Measurements from ENCODE around the gene TTN. TPM values are rescaled to one million over a fixed set of nuclear protein-coding genes. Genes with fewer than 3 reads are reported as not detected.

The TTN gene
- total RNA-seq, 1 experiment from 2014 or later, result 2.6 TPM

- peak; percentile 20 for DNase-seq (ENCODE audit: extremely low read depth, low read depth)
Observed at GRCh38 chr2:178756843-178757242, 50.4 kb downstream of the TTN start.

- DNase-seq (ENCODE audit: extremely low read depth, low read depth), result no peak
Observed at GRCh38 chr2:178756343-178756742, 50.9 kb downstream of the TTN start.

GRCh38 chr2:178747767-178748166, 59.5 kb downstream of the TTN start:
- no peak for DNase-seq (ENCODE audit: extremely low read depth, low read depth)

- no peak for DNase-seq (ENCODE audit: extremely low read depth, low read depth)
Observed at GRCh38 chr2:178734518-178734917, 72.7 kb downstream of the TTN start.

- DNase-seq (ENCODE audit: extremely low read depth, low read depth), result no peak
Observed at GRCh38 chr2:178733975-178734374, 73.2 kb downstream of the TTN start.

- DNase-seq (ENCODE audit: extremely low read depth, low read depth), result no peak
Observed at GRCh38 chr2:178732913-178733312, 74.3 kb downstream of the TTN start.

- peak; percentile 12 for DNase-seq (ENCODE audit: extremely low read depth, low read depth)
Observed at GRCh38 chr2:178731300-178731699, 75.9 kb downstream of the TTN start.

- no peak for DNase-seq (ENCODE audit: extremely low read depth, low read depth)
Observed at GRCh38 chr2:178730049-178730448, 77.2 kb downstream of the TTN start.

- no peak for DNase-seq (ENCODE audit: extremely low read depth, low read depth)
Observed at GRCh38 chr2:178723786-178724346, 83.4 kb downstream of the TTN start.

GRCh38 chr2:178722296-178722695, 84.9 kb downstream of the TTN start:
- DNase-seq (ENCODE audit: extremely low read depth, low read depth), result no peak

GRCh38 chr2:178718988-178719387, 88.2 kb downstream of the TTN start:
- DNase-seq (ENCODE audit: extremely low read depth, low read depth), result no peak

GRCh38 chr2:178718283-178718682, 88.9 kb downstream of the TTN start:
- no peak for DNase-seq (ENCODE audit: extremely low read depth, low read depth)

GRCh38 chr2:178716394-178716793, 90.8 kb downstream of the TTN start:
- DNase-seq (ENCODE audit: extremely low read depth, low read depth), result no peak

- no peak for DNase-seq (ENCODE audit: extremely low read depth, low read depth)
Observed at GRCh38 chr2:178715366-178715765, 91.9 kb downstream of the TTN start.

GRCh38 chr2:178707476-178707875, 99.7 kb downstream of the TTN start:
- no peak for DNase-seq (ENCODE audit: extremely low read depth, low read depth)

- no peak for DNase-seq (ENCODE audit: extremely low read depth, low read depth)
Observed at GRCh38 chr2:178704876-178705275, 102.3 kb downstream of the TTN start.

- DNase-seq (ENCODE audit: extremely low read depth, low read depth), result no peak
Observed at GRCh38 chr2:178702361-178702760, 104.9 kb downstream of the TTN start.

- peak; percentile 26 for DNase-seq (ENCODE audit: extremely low read depth, low read depth)
Observed at GRCh38 chr2:178700922-178701342, 106.3 kb downstream of the TTN start.

- DNase-seq (ENCODE audit: extremely low read depth, low read depth), result no peak
Observed at GRCh38 chr2:178700136-178700535, 107.1 kb downstream of the TTN start.

GRCh38 chr2:178692845-178693244, 114.4 kb downstream of the TTN start:
- no peak for DNase-seq (ENCODE audit: extremely low read depth, low read depth)

GRCh38 chr2:178689808-178690207, 117.4 kb downstream of the TTN start:
- no peak for DNase-seq (ENCODE audit: extremely low read depth, low read depth)

GRCh38 chr2:178683877-178684276, 123.3 kb downstream of the TTN start:
- no peak for DNase-seq (ENCODE audit: extremely low read depth, low read depth)

- no peak for DNase-seq (ENCODE audit: extremely low read depth, low read depth)
Observed at GRCh38 chr2:178681081-178681480, 126.1 kb downstream of the TTN start.

Data from NCI-H460 (cell line).